ENCODE results near the gene EPHB3. TPM values are rescaled to one million over a fixed set of nuclear protein-coding genes. Genes with fewer than 3 reads are reported as not detected.
"Not testable (repeated sequence)": the region's sequence is repeated elsewhere in the genome, so short reads cannot be mapped to it uniquely, and the experiment has no call there.

The EPHB3 gene
- polyA plus RNA-seq, 1 donor = 27.6 TPM

GRCh38 chr3:184620475-184621119 lies 59.0 kb downstream of the EPHB3 start:
- no peak for DNase-seq

- DNase-seq = not testable (repeated sequence)
These were observed 60.6 kb downstream of the EPHB3 start for GRCh38 chr3:184622156-184622555.

DNA sequence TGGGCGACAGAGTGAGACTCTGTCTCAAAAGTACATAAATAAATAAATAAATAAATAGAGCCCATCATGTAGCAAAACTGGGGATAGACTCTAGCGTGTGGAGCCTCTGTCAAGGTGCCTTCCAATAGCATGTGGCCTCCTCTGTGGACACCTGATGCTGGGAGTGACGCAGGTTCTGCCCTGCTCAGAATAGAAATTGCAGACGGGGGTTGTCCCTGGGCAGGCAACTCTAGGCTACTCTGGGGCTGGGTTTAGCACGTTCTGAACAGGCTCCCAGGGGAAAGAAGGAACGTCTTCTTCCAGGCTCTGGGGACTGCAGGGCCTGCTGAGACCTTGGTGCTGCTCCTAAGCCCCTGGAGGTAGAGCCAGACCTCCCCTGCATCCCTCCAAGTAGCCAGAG lies 65.3 kb downstream of the EPHB3 start:
- no peak for DNase-seq

DNA sequence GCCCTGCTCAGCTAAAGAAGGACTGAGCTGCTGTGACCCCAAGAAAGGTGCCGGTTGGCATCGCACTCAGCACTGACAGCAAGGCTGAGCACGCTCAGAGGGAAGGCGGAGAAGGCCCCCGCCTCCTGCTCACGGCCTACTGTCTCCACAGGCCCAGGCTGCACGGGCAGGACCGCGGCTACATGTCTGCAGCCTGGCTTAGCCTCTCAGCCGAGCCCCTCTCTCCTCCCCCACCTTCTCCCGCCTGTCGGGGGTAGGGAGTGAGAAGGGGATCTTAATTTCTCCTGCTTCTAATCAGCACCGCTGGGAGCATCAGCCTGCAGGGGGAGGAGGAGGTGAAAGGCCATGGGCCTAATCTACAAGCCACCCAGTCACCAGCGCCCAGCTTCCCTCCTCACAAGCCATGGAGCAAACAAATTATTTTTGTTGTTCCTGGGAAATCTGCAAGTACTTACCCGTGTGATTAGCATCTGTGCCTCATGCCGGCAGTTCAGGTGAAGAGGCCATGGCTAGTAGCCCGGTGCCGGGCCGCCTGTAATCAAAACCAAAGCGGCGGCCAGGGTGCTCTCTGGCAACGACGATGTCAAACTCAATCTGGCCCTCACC lies 68.1 kb downstream of the EPHB3 start:
- no peak for DNase-seq

DNA sequence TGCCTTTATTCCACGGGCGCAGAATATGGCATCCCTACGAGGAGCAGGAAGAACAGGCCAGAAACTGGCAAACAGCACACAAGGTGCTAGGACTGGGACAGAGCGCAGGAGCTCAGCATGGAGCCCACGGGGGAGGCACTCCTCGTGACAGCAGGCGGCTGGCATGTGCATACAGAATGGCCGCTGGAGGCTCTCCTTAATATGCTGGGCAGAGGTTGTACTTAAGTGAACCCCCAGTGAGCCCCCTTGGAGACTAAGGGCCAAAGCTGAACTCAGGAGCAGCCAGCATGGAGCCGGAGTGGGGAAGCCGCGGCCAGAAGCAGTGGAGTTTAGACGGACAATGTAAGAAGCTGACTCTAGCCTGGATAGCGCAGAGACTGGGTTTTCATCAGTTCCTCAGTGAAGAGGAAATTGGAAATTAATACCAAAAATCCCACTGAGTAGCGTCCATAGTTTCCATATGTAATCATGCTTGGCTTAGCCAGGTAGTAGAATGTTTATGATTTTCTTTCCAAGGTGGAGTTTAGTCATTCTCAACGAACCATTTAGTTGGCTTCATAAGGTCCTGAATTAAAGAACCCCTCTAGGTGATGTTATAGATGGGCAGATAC lies 69.4 kb downstream of the EPHB3 start:
- DNase-seq = no peak

GRCh38 chr3:184631472-184631861 lies 69.9 kb downstream of the EPHB3 start:
- DNase-seq = no peak

Other genes with a start within 250 kb of the EPHB3 start
- gene EIF4G1, start 247.2 kb upstream of the EPHB3 start, polyA plus RNA-seq (ENCODE audit: insufficient read length) = 178 TPM
- 9.9 TPM for gene FAM131A, start 224.2 kb upstream of the EPHB3 start, polyA plus RNA-seq (ENCODE audit: insufficient read length)
- gene CLCN2, start 200.2 kb upstream of the EPHB3 start, polyA plus RNA-seq (ENCODE audit: insufficient read length) = 13.1 TPM
- 106 TPM for gene POLR2H, start 200.1 kb upstream of the EPHB3 start, polyA plus RNA-seq (ENCODE audit: insufficient read length)
- gene THPO, start 183.6 kb upstream of the EPHB3 start, polyA plus RNA-seq (ENCODE audit: insufficient read length) = 3.3 TPM
- 10.6 TPM for gene CHRD, start 181.7 kb upstream of the EPHB3 start, polyA plus RNA-seq (ENCODE audit: insufficient read length)
- 78.9 TPM for gene MAGEF1, start 150.3 kb downstream of the EPHB3 start, polyA plus RNA-seq (ENCODE audit: insufficient read length)

All from left kidney (tissue), 2 donors.